ENCODE results near the gene CARD19. TPM values are rescaled to one million over a fixed set of nuclear protein-coding genes. Genes with fewer than 3 reads are reported as not detected.

The CARD19 gene
- total and polyA plus RNA-seq, 7 experiments from 2014 or later, result 43.0 to 90.0 (median 59.2) TPM

- Histone ChIP-seq H3K27me3 (ENCODE audit: control insufficient read depth in 2 of 2, insufficient read depth in 2 of 2, low read length in 2 of 2) (no peaks in the 10 kb centered on the region), H3K4me3 (ENCODE audit: low read length) (no peak overlapping the region), H3K9me3 (ENCODE audit: control insufficient read depth in 2 of 3, low read length in 3 of 3) (no peaks in the 10 kb centered on the region), H3K27ac (ENCODE audit: low read depth, low read length) (no peak overlapping the region), H3K4me1 (ENCODE audit: control insufficient read depth in 2 of 2, insufficient read depth in 2 of 2, low read length in 2 of 2) (peaks cover 4 to 14% of the 10 kb centered on the region in 2 donors), H3K36me3 (ENCODE audit: control insufficient read depth in 2 of 3, insufficient read depth in 3 of 3, low read length in 3 of 3) (peaks cover 0 to 55% (median 0%) of the 10 kb centered on the region in 3 experiments)
- no peaks in the 10 kb centered on the region for H3K9me3 Mint-ChIP-seq
- POLR2A ChIA-PET, result interaction anchor here (0.6 kb wide), 1 partner anchor 27 kb away, joined by 3 read pairs; no protein-coding TSS in a partner anchor
- DNase-seq (peak in 1 of 9 donors; percentile 7), ATAC-seq (no peak)
- H3K4me3 Mint-ChIP-seq, result no peak overlapping the region
- intact Hi-C loops (cut with micrococcal nuclease), result no loop called here
- H3K27ac Mint-ChIP-seq, result no peak overlapping the region
- CTCF ChIA-PET, result no interaction called here
- no peaks in the 10 kb centered on the region for H3K27me3 Mint-ChIP-seq
- H3K36me3 Mint-ChIP-seq, result peaks cover 4 to 18% (median 10%) of the 10 kb centered on the region in 5 donors
- peaks cover 14 to 29% (median 20%) of the 10 kb centered on the region in 7 donors for H3K4me1 Mint-ChIP-seq
Measured at GRCh38 chr9:93112116-93112863, 16.3 kb downstream of the CARD19 start.

- H3K27me3 ChIP-seq (ENCODE audit: control insufficient read depth in 2 of 2, insufficient read depth in 2 of 2, low read length in 2 of 2), result no peaks in the 10 kb centered on the region
- intact Hi-C loops (cut with micrococcal nuclease), result no loop called here
- no peak overlapping the region for H3K27ac ChIP-seq (ENCODE audit: low read depth, low read length)
- Mint-ChIP-seq H3K4me1 (peaks cover 12 to 23% (median 15%) of the 10 kb centered on the region in 7 donors), H3K9me3 (no peaks in the 10 kb centered on the region), H3K27ac (no peak overlapping the region), H3K27me3 (no peaks in the 10 kb centered on the region), H3K36me3 (peaks cover 4 to 14% (median 10%) of the 10 kb centered on the region in 5 donors), H3K4me3 (no peak overlapping the region)
- CTCF ChIA-PET, result interaction anchor here (0.6 kb wide), 1 partner anchor 23 kb away, joined by 3 read pairs; no protein-coding TSS in a partner anchor
- peak in 1 of 9 donors; percentile 2 for DNase-seq
- H3K9me3 ChIP-seq (ENCODE audit: control insufficient read depth in 2 of 3, low read length in 3 of 3), result no peaks in the 10 kb centered on the region
- POLR2A ChIA-PET, result interaction anchor here (0.6 to 0.8 kb wide), 2 partner anchors 10 to 15 kb away, joined by 3 read pairs; no protein-coding TSS in a partner anchor
- H3K36me3 ChIP-seq (ENCODE audit: control insufficient read depth in 2 of 3, insufficient read depth in 3 of 3, low read length in 3 of 3), result peaks cover 0 to 50% (median 0%) of the 10 kb centered on the region in 3 experiments
- H3K4me1 ChIP-seq (ENCODE audit: control insufficient read depth in 2 of 2, insufficient read depth in 2 of 2, low read length in 2 of 2), result peaks cover 4 to 8% of the 10 kb centered on the region in 2 donors
- no peak overlapping the region for H3K4me3 ChIP-seq (ENCODE audit: low read length)
- ATAC-seq, result no peak
Measured at GRCh38 chr9:93112864-93113389, 16.9 kb downstream of the CARD19 start.

- Histone ChIP-seq H3K27me3 (ENCODE audit: control insufficient read depth in 2 of 2, insufficient read depth in 2 of 2, low read length in 2 of 2) (no peaks in the 10 kb centered on the region), H3K27ac (ENCODE audit: low read depth, low read length) (no peak overlapping the region), H3K9me3 (ENCODE audit: control insufficient read depth in 2 of 3, low read length in 3 of 3) (no peaks in the 10 kb centered on the region), H3K4me1 (ENCODE audit: control insufficient read depth in 2 of 2, insufficient read depth in 2 of 2, low read length in 2 of 2) (peaks cover 0 to 3% of the 10 kb centered on the region in 2 donors), H3K4me3 (ENCODE audit: low read length) (no peak overlapping the region), H3K36me3 (ENCODE audit: control insufficient read depth in 2 of 3, insufficient read depth in 3 of 3, low read length in 3 of 3) (peaks cover 0 to 39% (median 0%) of the 10 kb centered on the region in 3 experiments)
- H3K27ac Mint-ChIP-seq, result peak overlapping the region in 4 of 9 donors; percentile 26 to 76 (median 46)
- no peak for ATAC-seq
- intact Hi-C loops (cut with micrococcal nuclease), result no loop called here
- no peaks in the 10 kb centered on the region for H3K27me3 Mint-ChIP-seq
- H3K9me3 Mint-ChIP-seq, result no peaks in the 10 kb centered on the region
- peaks cover 0 to 9% (median 5%) of the 10 kb centered on the region in 5 donors for H3K36me3 Mint-ChIP-seq
- ChIA-PET POLR2A (interaction anchor here (1.3 kb wide), 1 partner anchor 89 kb away, joined by 3 read pairs; no protein-coding TSS in a partner anchor), CTCF (interaction anchor here (1.1 kb wide), 1 partner anchor 188 kb away, joined by 3 read pairs; no protein-coding TSS in a partner anchor)
- H3K4me3 Mint-ChIP-seq, result no peak overlapping the region
- H3K4me1 Mint-ChIP-seq, result peaks cover 8 to 20% (median 17%) of the 10 kb centered on the region in 7 donors
- DNase-seq, result peak in 1 of 9 donors; percentile 6
Measured at GRCh38 chr9:93114169-93114983, 18.4 kb downstream of the CARD19 start.

GRCh38 chr9:93114984-93115335 lies 18.9 kb downstream of the CARD19 start:
- DNase-seq (no peak), ATAC-seq (no peak)
- no peak overlapping the region for H3K27ac ChIP-seq (ENCODE audit: low read depth, low read length)
- H3K4me3 Mint-ChIP-seq, result no peak overlapping the region
- intact Hi-C loops (cut with micrococcal nuclease), result no loop called here
- peaks cover 0 to 9% (median 5%) of the 10 kb centered on the region in 5 donors for H3K36me3 Mint-ChIP-seq
- no peak overlapping the region for H3K4me3 ChIP-seq (ENCODE audit: low read length)
- no peaks in the 10 kb centered on the region for H3K27me3 Mint-ChIP-seq
- CTCF ChIA-PET, result interaction anchor here (1.1 kb wide), 1 partner anchor 188 kb away, joined by 3 read pairs; no protein-coding TSS in a partner anchor
- H3K4me1 Mint-ChIP-seq, result peaks cover 10 to 26% (median 23%) of the 10 kb centered on the region in 7 donors
- POLR2A ChIA-PET, result interaction anchor here (1.3 kb wide), 1 partner anchor 89 kb away, joined by 3 read pairs; no protein-coding TSS in a partner anchor
- H3K9me3 Mint-ChIP-seq, result no peaks in the 10 kb centered on the region
- peaks cover under 1 to 8% of the 10 kb centered on the region in 2 donors for H3K4me1 ChIP-seq (ENCODE audit: control insufficient read depth in 2 of 2, insufficient read depth in 2 of 2, low read length in 2 of 2)
- H3K36me3 ChIP-seq (ENCODE audit: control insufficient read depth in 2 of 3, insufficient read depth in 3 of 3, low read length in 3 of 3), result peaks cover 0 to 39% (median 0%) of the 10 kb centered on the region in 3 experiments
- H3K27ac Mint-ChIP-seq, result peak overlapping the region in 4 of 9 donors; percentile 26 to 76 (median 46)
- no peaks in the 10 kb centered on the region for H3K9me3 ChIP-seq (ENCODE audit: control insufficient read depth in 2 of 3, low read length in 3 of 3)
- H3K27me3 ChIP-seq (ENCODE audit: control insufficient read depth in 2 of 2, insufficient read depth in 2 of 2, low read length in 2 of 2), result no peaks in the 10 kb centered on the region

- ChIA-PET POLR2A (interaction anchor here (1.4 to 1.7 kb wide), 2 partner anchors 8 to 10 kb away, joined by 4 to 6 read pairs; no protein-coding TSS in a partner anchor), CTCF (no interaction called here)
- no peak overlapping the region for H3K4me3 ChIP-seq (ENCODE audit: low read length)
- no peak overlapping the region for H3K4me3 Mint-ChIP-seq
- H3K27me3 Mint-ChIP-seq, result no peaks in the 10 kb centered on the region
- H3K9me3 ChIP-seq (ENCODE audit: control insufficient read depth in 2 of 3, low read length in 3 of 3), result no peaks in the 10 kb centered on the region
- ATAC-seq (no peak), DNase-seq (no peak)
- H3K27ac ChIP-seq (ENCODE audit: low read depth, low read length), result no peak overlapping the region
- H3K27me3 ChIP-seq (ENCODE audit: control insufficient read depth in 2 of 2, insufficient read depth in 2 of 2, low read length in 2 of 2), result no peaks in the 10 kb centered on the region
- H3K27ac Mint-ChIP-seq, result no peak overlapping the region
- peaks cover 0 to 7% (median 5%) of the 10 kb centered on the region in 5 donors for H3K36me3 Mint-ChIP-seq
- H3K4me1 Mint-ChIP-seq, result peaks cover 15 to 32% (median 26%) of the 10 kb centered on the region in 7 donors
- intact Hi-C loops (cut with micrococcal nuclease), result no loop called here
- H3K36me3 ChIP-seq (ENCODE audit: control insufficient read depth in 2 of 3, insufficient read depth in 3 of 3, low read length in 3 of 3), result peaks cover 0 to 36% (median 0%) of the 10 kb centered on the region in 3 experiments
- peaks cover 5 to 8% of the 10 kb centered on the region in 2 donors for H3K4me1 ChIP-seq (ENCODE audit: control insufficient read depth in 2 of 2, insufficient read depth in 2 of 2, low read length in 2 of 2)
- no peaks in the 10 kb centered on the region for H3K9me3 Mint-ChIP-seq
Measured at GRCh38 chr9:93115486-93116071, 19.6 kb downstream of the CARD19 start.

Measured in naive thymus-derived CD4-positive, alpha-beta T cell (primary cell).